Activated CD4-positive, alpha-beta memory T cell treated with anti-CD3 and anti-CD28 coated beads for 36 hours (primary cell): ENCODE results near the gene MRFAP1. TPM values are rescaled to one million over a fixed set of nuclear protein-coding genes. Genes with fewer than 3 reads are reported as not detected.
"Not testable (repeated sequence)": the region's sequence is repeated elsewhere in the genome, so short reads cannot be mapped to it uniquely, and the experiment has no call there.

ENCODE experiments used
- CTCF ChIA-PET: fragments of 350-600 bp; sonication (Branson Sonifier 250); formaldehyde crosslinking; loops from one replicate; lab custom pipeline; 2021; ENCODE audit warnings: antibody characterized with exemption, inconsistent platforms; lab: Charles Lee
- POLR2A ChIA-PET: fragments of 350-600 bp; sonication (Branson Sonifier 250); formaldehyde crosslinking; loops from one replicate; lab custom pipeline; 2021; ENCODE audit warnings: antibody characterized with exemption; lab: Charles Lee
- DNase-seq: peaks from one replicate; pipeline ENCODE4 v3.0.0-alpha.2; 2020
- H3K27ac Mint-ChIP-seq: one replicate; pipeline ENCODE4 v1.8.0; 2021; ENCODE audit warnings: mixed read lengths
- H3K27me3 Mint-ChIP-seq: one replicate; pipeline ENCODE4 v1.8.0; 2021; ENCODE audit warnings: mixed read lengths
- H3K36me3 Mint-ChIP-seq: one replicate; pipeline ENCODE4 v1.8.0; 2021; ENCODE audit warnings: mixed read lengths
- H3K4me1 Mint-ChIP-seq: one replicate; pipeline ENCODE4 v1.8.0; 2021; ENCODE audit warnings: low read depth, mixed read lengths
- H3K4me3 Mint-ChIP-seq: one replicate; pipeline ENCODE4 v1.8.0; 2021; ENCODE audit warnings: mild to moderate bottlenecking, mixed read lengths
- H3K9me3 Mint-ChIP-seq: one replicate; pipeline ENCODE4 v1.8.0; 2021; ENCODE audit warnings: mixed read lengths
- intact Hi-C: fragments of 100-400 bp; cut with micrococcal nuclease; formaldehyde crosslinking; loops from one replicate; pipeline ENCODE4 v1.15.1; 2023
- total RNA-seq, 2 experiments: library from RNA; stranded (reverse); gene quantifications; one replicate each; pipeline ENCODE4 v1.2.3, GENCODE V29; 2021

Gene MRFAP1
- total RNA-seq, 2 experiments from 2014 or later, result 122 to 130 TPM

DNA sequence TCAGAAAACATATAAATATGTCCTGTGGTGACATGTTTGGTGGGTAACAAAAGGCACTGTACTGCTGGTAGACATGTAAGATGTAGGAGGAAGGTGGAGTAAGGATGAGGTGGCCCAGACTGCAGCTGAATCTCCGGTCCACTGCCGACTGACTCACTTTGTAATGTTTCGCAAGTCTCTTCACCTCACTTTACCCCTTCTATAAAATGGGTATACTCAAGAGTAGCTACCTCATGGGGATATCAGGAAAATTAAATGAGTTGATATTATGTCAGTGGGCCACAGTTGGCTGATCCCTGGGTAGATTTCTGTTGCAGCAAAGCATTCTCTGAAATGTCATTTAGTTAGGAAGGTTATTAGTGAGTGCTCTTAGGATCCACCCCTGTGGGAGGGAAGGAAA, 22.1 kb downstream of the MRFAP1 start:
- intact Hi-C loops, result no loop called here
- Mint-ChIP-seq H3K4me1 (peaks cover 18% of the 10 kb centered on the region), H3K36me3 (no peaks in the 10 kb centered on the region), H3K9me3 (no peaks in the 10 kb centered on the region), H3K27ac (no peak overlapping the region), H3K27me3 (no peaks in the 10 kb centered on the region), H3K4me3 (no peak overlapping the region)
- ChIA-PET CTCF (interaction anchor here (1.5 to 5.5 kb wide), 3 partner anchors 11 to 211 kb away, joined by 3 to 34 read pairs (median 6); a partner anchor contains a TSS), POLR2A (interaction anchor here (0.7 to 1.3 kb wide), 2 partner anchors 10 to 22 kb away, joined by 3 to 4 read pairs; partner anchors contain the start of gene MRFAP1)
- no peak for DNase-seq

- CTCF ChIA-PET, result interaction anchor here (0.6 to 5.5 kb wide), 14 partner anchors 8 to 436 kb away, joined by 3 to 34 read pairs (median 4); a partner anchor contains a TSS
- H3K4me3 Mint-ChIP-seq, result peak overlapping the region; percentile 6
- POLR2A ChIA-PET, result interaction anchor here (0.7 to 1.5 kb wide), 5 partner anchors 9 to 24 kb away, joined by 3 to 6 read pairs (median 4); partner anchors contain the start of gene MRFAP1
- peaks cover 11% of the 10 kb centered on the region for H3K4me1 Mint-ChIP-seq
- no peak for DNase-seq
- H3K36me3 Mint-ChIP-seq, result no peaks in the 10 kb centered on the region
- no peak overlapping the region for H3K27ac Mint-ChIP-seq
- H3K9me3 Mint-ChIP-seq, result no peaks in the 10 kb centered on the region
- H3K27me3 Mint-ChIP-seq, result no peaks in the 10 kb centered on the region
- intact Hi-C loops, result no loop called here
Measured at GRCh38 chr4:6663596-6664393, 23.3 kb downstream of the MRFAP1 start.

DNA sequence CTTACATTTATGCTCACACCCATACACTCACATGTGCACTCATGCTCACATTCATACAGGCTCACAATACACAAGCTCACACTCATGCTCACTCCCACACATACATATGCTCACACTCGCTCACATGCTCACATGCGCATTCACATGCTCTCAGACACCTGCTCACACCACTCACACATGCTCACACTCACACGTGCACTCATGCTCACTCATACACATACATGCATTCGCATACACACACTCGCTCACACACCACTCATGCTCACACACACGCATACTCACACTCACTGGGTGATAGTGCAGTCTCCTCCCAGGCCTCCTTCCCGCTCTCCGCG, 24.8 kb downstream of the MRFAP1 start:
- intact Hi-C loops, result no loop called here
- Mint-ChIP-seq H3K4me1 (no peaks in the 10 kb centered on the region), H3K36me3 (no peaks in the 10 kb centered on the region), H3K27ac (no peak overlapping the region), H3K27me3 (no peaks in the 10 kb centered on the region), H3K4me3 (no peak overlapping the region), H3K9me3 (no peaks in the 10 kb centered on the region)
- CTCF ChIA-PET, result interaction anchor here (1.0 to 2.5 kb wide), 5 partner anchors 9 to 51 kb away, joined by 3 to 9 read pairs (median 4); no protein-coding TSS in a partner anchor
- POLR2A ChIA-PET, result no interaction called here
- no peak for DNase-seq

- ChIA-PET CTCF (no interaction called here), POLR2A (no interaction called here)
- no peaks in the 10 kb centered on the region for H3K27me3 Mint-ChIP-seq
- no peak overlapping the region for H3K27ac Mint-ChIP-seq
- intact Hi-C loops, result no loop called here
- no peak for DNase-seq
- H3K4me3 Mint-ChIP-seq, result no peak overlapping the region
- H3K9me3 Mint-ChIP-seq, result no peaks in the 10 kb centered on the region
- H3K4me1 Mint-ChIP-seq, result peaks cover 4% of the 10 kb centered on the region
- peaks cover 4% of the 10 kb centered on the region for H3K36me3 Mint-ChIP-seq
Measured at GRCh38 chr4:6668391-6668790, 27.9 kb downstream of the MRFAP1 start.

- Mint-ChIP-seq H3K36me3 (peaks cover 27% of the 10 kb centered on the region), H3K27me3 (peaks cover 2% of the 10 kb centered on the region), H3K4me1 (peaks cover 25% of the 10 kb centered on the region), H3K4me3 (no peak overlapping the region), H3K9me3 (no peaks in the 10 kb centered on the region), H3K27ac (no peak overlapping the region)
- POLR2A ChIA-PET, result no interaction called here
- CTCF ChIA-PET, result interaction anchor here (5.0 kb wide), 1 partner anchor 11 kb away, joined by 34 read pairs; no protein-coding TSS in a partner anchor
- intact Hi-C loops, result no loop called here
- no peak for DNase-seq
Measured at GRCh38 chr4:6671648-6672047, 31.2 kb downstream of the MRFAP1 start.

DNA sequence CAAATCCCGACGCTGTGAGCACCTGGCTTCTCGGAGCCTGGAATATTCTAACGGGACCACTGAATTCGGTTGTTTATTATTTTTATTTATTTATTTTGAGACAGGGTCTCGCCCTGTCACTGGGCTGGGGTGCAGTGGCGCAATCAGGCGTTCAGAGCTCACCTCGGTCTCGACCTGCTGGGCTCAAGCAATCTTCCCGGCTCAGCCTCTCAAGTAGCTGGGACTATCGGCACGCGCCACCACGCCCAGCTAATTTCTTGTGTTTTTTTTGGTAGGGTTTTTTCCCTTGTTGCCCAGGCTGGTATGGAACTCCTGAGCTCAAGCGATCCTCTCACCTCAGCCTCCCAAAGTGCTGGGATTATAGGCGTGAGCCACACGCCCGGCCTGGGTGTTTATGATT, 31.6 kb downstream of the MRFAP1 start:
- Mint-ChIP-seq H3K9me3 (no peaks in the 10 kb centered on the region), H3K27me3 (peaks cover 2% of the 10 kb centered on the region), H3K4me1 (peaks cover 29% of the 10 kb centered on the region), H3K4me3 (no peak overlapping the region), H3K27ac (no peak overlapping the region), H3K36me3 (peaks cover 32% of the 10 kb centered on the region)
- no peak for DNase-seq
- ChIA-PET POLR2A (interaction anchor here (1.4 kb wide), 1 partner anchor 9 kb away, joined by 4 read pairs; no protein-coding TSS in a partner anchor), CTCF (interaction anchor here (5.0 to 6.2 kb wide), 2 partner anchors 11 to 26 kb away, joined by 34 to 138 read pairs; partner anchors contain the start of gene S100P)
- intact Hi-C loops, result no loop called here

- H3K4me1 Mint-ChIP-seq, result peaks cover 35% of the 10 kb centered on the region
- not testable (repeated sequence) for H3K27me3 Mint-ChIP-seq, H3K9me3 Mint-ChIP-seq, DNase-seq
- ChIA-PET CTCF (interaction anchor here (1.2 to 6.2 kb wide), 8 partner anchors 12 to 200 kb away, joined by 3 to 138 read pairs (median 45); partner anchors contain the start of genes BLOC1S4, MRFAP1, MRFAP1L1 and S100P), POLR2A (interaction anchor here (0.6 to 4.7 kb wide), 19 partner anchors 8 to 395 kb away, joined by 3 to 75 read pairs (median 6); partner anchors contain the start of genes BLOC1S4, GRPEL1, MAN2B2 and MRFAP1)
- intact Hi-C loops, result loop anchor here (1.0 kb wide), 1 partner anchor 396 kb away; the partner anchor contains the start of gene GRPEL1
- H3K36me3 Mint-ChIP-seq, result peaks cover 37% of the 10 kb centered on the region
- peak overlapping the region; percentile 93 for H3K27ac Mint-ChIP-seq
- H3K4me3 Mint-ChIP-seq, result peak overlapping the region; percentile 95
Measured at GRCh38 chr4:6672541-6673190, 32.2 kb downstream of the MRFAP1 start.

DNA sequence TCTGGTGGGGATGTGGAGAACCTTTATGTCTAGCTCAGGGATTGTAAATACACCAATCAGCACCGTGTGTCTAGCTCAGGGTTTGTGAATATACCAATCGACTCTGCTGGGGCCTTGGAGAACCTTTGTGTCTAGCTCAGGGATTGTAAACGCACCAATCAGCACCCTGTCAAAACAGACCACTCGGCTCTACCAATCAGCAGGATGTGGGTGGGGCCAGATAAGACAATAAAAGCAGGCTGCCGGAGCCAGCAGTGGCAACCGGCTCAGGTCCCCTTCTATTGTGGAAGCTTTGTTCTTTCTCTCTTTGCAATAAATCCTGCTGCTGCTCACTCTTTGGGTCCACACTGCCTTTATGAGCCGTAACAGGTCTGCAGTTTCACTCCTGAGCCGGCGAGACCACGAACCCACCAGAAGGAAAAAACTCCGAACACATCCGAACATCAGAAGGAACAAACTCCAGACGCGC, 32.7 kb downstream of the MRFAP1 start:
- Mint-ChIP-seq H3K4me1 (peaks cover 37% of the 10 kb centered on the region), H3K36me3 (peaks cover 40% of the 10 kb centered on the region), H3K27ac (peak overlapping the region; percentile 93), H3K4me3 (peak overlapping the region; percentile 95)
- not testable (repeated sequence) for H3K9me3 Mint-ChIP-seq, H3K27me3 Mint-ChIP-seq
- peak; percentile 81 for DNase-seq
- POLR2A ChIA-PET, result interaction anchor here (0.6 to 4.7 kb wide), 19 partner anchors 9 to 395 kb away, joined by 3 to 75 read pairs (median 6); partner anchors contain the start of genes BLOC1S4, GRPEL1, MAN2B2 and MRFAP1
- CTCF ChIA-PET, result interaction anchor here (1.0 to 6.2 kb wide), 10 partner anchors 9 to 370 kb away, joined by 3 to 138 read pairs (median 20); partner anchors contain the start of genes BLOC1S4, MRFAP1, MRFAP1L1 and S100P
- intact Hi-C loops, result loop anchor here (1.0 kb wide), 1 partner anchor 395 kb away; the partner anchor contains the start of gene GRPEL1

- intact Hi-C loops, result loop anchor here (1.0 kb wide), 7 partner anchors 15 to 394 kb away; partner anchors contain the start of genes BLOC1S4, GRPEL1, KIAA0232 and MRFAP1
- H3K36me3 Mint-ChIP-seq, result peaks cover 47% of the 10 kb centered on the region
- peak overlapping the region; percentile 93 for H3K27ac Mint-ChIP-seq
- DNase-seq, result peak; percentile 96
- H3K27me3 Mint-ChIP-seq, result peaks cover 2% of the 10 kb centered on the region
- ChIA-PET CTCF (interaction anchor here (0.7 to 6.2 kb wide), 22 partner anchors 9 to 397 kb away, joined by 3 to 138 read pairs (median 6); partner anchors contain the start of genes BLOC1S4, MRFAP1, MRFAP1L1 and S100P), POLR2A (interaction anchor here (0.6 to 4.7 kb wide), 23 partner anchors 9 to 394 kb away, joined by 3 to 75 read pairs (median 6); partner anchors contain the start of genes BLOC1S4, GRPEL1, MAN2B2 and MRFAP1)
- H3K9me3 Mint-ChIP-seq, result no peaks in the 10 kb centered on the region
- H3K4me1 Mint-ChIP-seq, result peaks cover 43% of the 10 kb centered on the region
- peak overlapping the region; percentile 95 for H3K4me3 Mint-ChIP-seq
Measured at GRCh38 chr4:6673660-6674499, 33.4 kb downstream of the MRFAP1 start.

DNA sequence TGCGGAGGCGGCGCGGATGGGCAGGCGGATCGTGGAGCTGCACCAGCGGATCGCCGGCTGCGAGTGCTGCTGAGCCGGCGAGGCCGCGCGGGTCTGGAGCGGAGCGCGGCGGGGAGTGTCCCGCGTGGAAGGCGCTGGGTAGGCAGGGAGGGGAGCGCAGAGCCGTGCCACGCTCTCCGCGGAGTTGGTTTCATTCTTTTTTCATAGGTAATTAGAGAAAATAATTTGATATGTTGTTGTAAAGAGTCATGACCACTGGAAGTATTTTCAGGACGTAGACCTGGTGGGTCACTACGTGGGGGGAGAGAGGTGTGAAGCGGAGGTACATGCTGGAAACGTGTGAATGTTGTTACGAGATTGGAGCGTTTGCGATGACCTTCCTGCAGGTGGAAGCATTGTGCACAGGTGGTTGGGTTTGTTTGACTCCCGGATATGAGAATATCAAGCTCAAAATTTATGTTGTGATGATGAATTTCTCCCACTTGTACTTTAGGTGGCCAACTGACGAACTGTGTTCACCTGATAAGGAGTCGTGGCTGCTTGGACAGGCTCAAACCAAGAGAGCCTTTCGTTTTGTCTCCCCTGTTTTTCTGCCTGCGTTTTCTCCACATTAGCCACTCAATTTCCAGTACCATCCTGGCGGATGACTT, 34.1 kb downstream of the MRFAP1 start:
- H3K27me3 Mint-ChIP-seq, result peaks cover 2% of the 10 kb centered on the region
- POLR2A ChIA-PET, result interaction anchor here (1.0 to 4.7 kb wide), 12 partner anchors 9 to 312 kb away, joined by 3 to 75 read pairs (median 18); partner anchors contain the start of genes BLOC1S4, MRFAP1 and MRFAP1L1
- CTCF ChIA-PET, result interaction anchor here (0.6 to 6.2 kb wide), 22 partner anchors 8 to 396 kb away, joined by 3 to 138 read pairs (median 5); partner anchors contain the start of genes BLOC1S4, MAN2B2, MRFAP1 and MRFAP1L1
- H3K4me3 Mint-ChIP-seq, result peak overlapping the region; percentile 95
- peak overlapping the region; percentile 93 for H3K27ac Mint-ChIP-seq
- intact Hi-C loops, result loop anchor here (1.0 kb wide), 6 partner anchors 15 to 108 kb away; partner anchors contain the start of genes BLOC1S4, KIAA0232, MRFAP1 and MRFAP1L1
- peak; percentile 82 for DNase-seq
- peaks cover 3% of the 10 kb centered on the region for H3K9me3 Mint-ChIP-seq
- peaks cover 43% of the 10 kb centered on the region for H3K4me1 Mint-ChIP-seq
- peaks cover 51% of the 10 kb centered on the region for H3K36me3 Mint-ChIP-seq
